Upper lobe of left lung (tissue), 4 donors: Measurements from ENCODE around the gene GPR26.

ENCODE experiments used
- EP300 ChIP-seq, 4 donors: sonication (generic); formaldehyde crosslinking; IDR thresholded peaks; one replicate each; pipeline ENCODE4 v1.5.1; 2017; ENCODE audit warnings: antibody characterized with exemption in 4 of 4, control low read depth in 2 of 4
- POLR2A ChIP-seq, 4 donors: fragments of 450-650 bp; IDR thresholded peaks; one replicate each; pipeline ENCODE4 v1.5.1; 2016 to 2017; ENCODE audit warnings: antibody characterized with exemption in 4 of 4, mild to moderate bottlenecking in 2 of 4
- POLR2AphosphoS5 ChIP-seq, 2 donors: sonication (generic); formaldehyde crosslinking; IDR thresholded peaks; one replicate each; pipeline ENCODE4 v1.5.1; 2017; ENCODE audit warnings: antibody characterized with exemption in 2 of 2
- TF ChIP-seq, protein P1 (sequence below), 6 experiments: fragments of 450-650 bp in 4 of 6; fragments of 200-600 bp in 2 of 6; sonication (generic) in 2 of 6; IDR thresholded peaks; one replicate each; pipeline ENCODE4 v1.5.1; 2016 to 2019; ENCODE audit warnings: antibody characterized with exemption in 6 of 6

DNA sequence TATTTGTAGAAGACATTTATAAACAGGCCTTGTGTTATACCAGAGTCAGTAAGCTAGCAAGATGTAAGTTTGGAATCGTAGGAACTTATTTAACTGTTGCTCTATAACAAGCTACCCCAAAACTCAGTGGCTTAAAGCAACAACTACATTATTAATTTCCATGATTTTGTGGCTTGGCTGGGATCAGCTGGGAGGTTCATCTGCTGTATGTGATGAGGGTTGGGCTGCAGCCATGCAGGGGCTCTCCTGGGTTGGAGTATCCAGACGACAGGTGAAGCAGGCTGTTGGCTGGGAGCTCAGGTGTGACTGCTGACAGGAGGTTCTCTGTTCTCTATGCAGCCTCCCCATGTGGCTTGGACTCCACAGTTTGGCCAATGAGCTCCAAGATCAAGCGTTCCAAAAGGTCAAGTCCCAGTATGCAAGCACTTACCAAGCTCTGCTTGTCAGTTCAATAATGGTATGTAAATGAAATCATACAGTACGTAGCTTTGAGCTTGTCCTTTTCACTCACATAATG is 52.4 kb downstream of the GPR26 start:
- TF ChIP-seq, protein P1, sequence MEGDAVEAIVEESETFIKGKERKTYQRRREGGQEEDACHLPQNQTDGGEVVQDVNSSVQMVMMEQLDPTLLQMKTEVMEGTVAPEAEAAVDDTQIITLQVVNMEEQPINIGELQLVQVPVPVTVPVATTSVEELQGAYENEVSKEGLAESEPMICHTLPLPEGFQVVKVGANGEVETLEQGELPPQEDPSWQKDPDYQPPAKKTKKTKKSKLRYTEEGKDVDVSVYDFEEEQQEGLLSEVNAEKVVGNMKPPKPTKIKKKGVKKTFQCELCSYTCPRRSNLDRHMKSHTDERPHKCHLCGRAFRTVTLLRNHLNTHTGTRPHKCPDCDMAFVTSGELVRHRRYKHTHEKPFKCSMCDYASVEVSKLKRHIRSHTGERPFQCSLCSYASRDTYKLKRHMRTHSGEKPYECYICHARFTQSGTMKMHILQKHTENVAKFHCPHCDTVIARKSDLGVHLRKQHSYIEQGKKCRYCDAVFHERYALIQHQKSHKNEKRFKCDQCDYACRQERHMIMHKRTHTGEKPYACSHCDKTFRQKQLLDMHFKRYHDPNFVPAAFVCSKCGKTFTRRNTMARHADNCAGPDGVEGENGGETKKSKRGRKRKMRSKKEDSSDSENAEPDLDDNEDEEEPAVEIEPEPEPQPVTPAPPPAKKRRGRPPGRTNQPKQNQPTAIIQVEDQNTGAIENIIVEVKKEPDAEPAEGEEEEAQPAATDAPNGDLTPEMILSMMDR (IDR thresholded peaks at IDR 0.05) = no peak
- TF ChIP-seq POLR2AphosphoS5 (IDR thresholded peaks at IDR 0.05) (no peak), EP300 (IDR thresholded peaks at IDR 0.05) (no peak), POLR2A (IDR thresholded peaks at IDR 0.05) (no peak)
